Osteoblast (primary cell): ENCODE measurements around the gene HTR4. TPM values are rescaled to one million over a fixed set of nuclear protein-coding genes. Genes with fewer than 3 reads are reported as not detected.

Experiments used
- DNase-seq: peaks from one replicate; pipeline ENCODE4 v3.0.0; 2011; ENCODE audit warnings: low spot score, mixed read lengths; ENCODE audit not compliant: insufficient read length; ENCODE audit errors: missing footprints
- H2AFZ ChIP-seq: 2 replicates; pipeline ENCODE4 v1.6.0; 2011; ENCODE audit warnings: mild to moderate bottlenecking, low read length
- H3K27ac ChIP-seq: 2 replicates; pipeline ENCODE4 v1.5.1; 2011; ENCODE audit warnings: mild to moderate bottlenecking, low read depth, low read length, moderate library complexity
- H3K27me3 ChIP-seq: 2 replicates; pipeline ENCODE4 v1.6.0; 2012; ENCODE audit warnings: mild to moderate bottlenecking, control low read depth, inconsistent platforms, low read length, moderate library complexity; ENCODE audit not compliant: insufficient read depth
- H3K36me3 ChIP-seq: 2 replicates; pipeline ENCODE4 v1.5.1; 2011; ENCODE audit warnings: mild to moderate bottlenecking, low read length, control low read depth, moderate library complexity; ENCODE audit not compliant: insufficient read depth
- H3K4me1 ChIP-seq: 2 replicates; pipeline ENCODE4 v1.5.1; 2011; ENCODE audit warnings: mild to moderate bottlenecking, low read length, control low read depth, moderate library complexity; ENCODE audit not compliant: insufficient read depth
- H3K4me2 ChIP-seq: 2 replicates; pipeline ENCODE4 v1.6.0; 2011; ENCODE audit warnings: mild to moderate bottlenecking, low read length; ENCODE audit not compliant: insufficient read depth
- H3K4me3 ChIP-seq: fragments of 200-600 bp; sonication (generic); 3 replicates; pipeline ENCODE4 v1.5.1; 2012; ENCODE audit warnings: mild to moderate bottlenecking, low read length, inconsistent platforms; ENCODE audit not compliant: insufficient read depth
- H3K79me2 ChIP-seq: 2 replicates; pipeline ENCODE4 v1.6.0; 2012; ENCODE audit warnings: mild to moderate bottlenecking, low read length, control low read depth, inconsistent platforms; ENCODE audit not compliant: insufficient read depth
- H3K9me3 ChIP-seq: 2 replicates; pipeline ENCODE4 v1.5.1; 2011; ENCODE audit warnings: low read depth, low read length, control low read depth
- H4K20me1 ChIP-seq: 2 replicates; pipeline ENCODE4 v1.6.0; 2012; ENCODE audit warnings: mild to moderate bottlenecking, low read length, control low read depth; ENCODE audit not compliant: insufficient read depth
- total RNA-seq: library from RNA; depleted of rRNA; stranded (reverse); fragments of >200 nt; gene quantifications from 2 replicates; pipeline ENCODE4 v1.2.3, GENCODE V29; 2012
- TF ChIP-seq, protein P1 (sequence below): IDR thresholded peaks from 2 replicates; pipeline ENCODE4 v1.5.1; 2011; ENCODE audit warnings: mild to moderate bottlenecking, low read depth, low read length, moderate library complexity; ENCODE audit errors: extremely low read depth

Gene HTR4
- total RNA-seq, 1 donor = not detected

DNA sequence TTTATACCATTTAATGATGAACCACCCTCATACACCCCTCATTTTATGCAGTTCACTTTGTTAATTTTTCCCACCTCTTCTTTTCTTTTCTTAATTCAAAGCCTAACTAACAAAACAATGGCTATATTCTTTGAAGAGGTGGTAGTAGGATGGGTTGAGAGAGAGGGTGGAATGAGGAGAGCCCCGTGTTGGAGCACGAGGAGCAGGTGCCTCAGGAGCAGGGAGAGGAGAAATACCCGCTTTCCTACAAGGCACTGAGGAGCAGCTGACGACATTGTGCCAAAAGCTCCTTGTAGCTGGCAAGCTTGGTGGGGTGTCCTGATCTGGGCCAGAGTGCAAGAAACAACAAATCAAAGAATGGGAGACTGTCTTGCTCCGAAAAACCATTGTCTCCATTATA lies 129.6 kb downstream of the HTR4 start:
- H3K79me2 ChIP-seq = no peaks in the 10 kb centered on the region
- H3K9me3 ChIP-seq = no peaks in the 10 kb centered on the region
- TF ChIP-seq, protein P1, sequence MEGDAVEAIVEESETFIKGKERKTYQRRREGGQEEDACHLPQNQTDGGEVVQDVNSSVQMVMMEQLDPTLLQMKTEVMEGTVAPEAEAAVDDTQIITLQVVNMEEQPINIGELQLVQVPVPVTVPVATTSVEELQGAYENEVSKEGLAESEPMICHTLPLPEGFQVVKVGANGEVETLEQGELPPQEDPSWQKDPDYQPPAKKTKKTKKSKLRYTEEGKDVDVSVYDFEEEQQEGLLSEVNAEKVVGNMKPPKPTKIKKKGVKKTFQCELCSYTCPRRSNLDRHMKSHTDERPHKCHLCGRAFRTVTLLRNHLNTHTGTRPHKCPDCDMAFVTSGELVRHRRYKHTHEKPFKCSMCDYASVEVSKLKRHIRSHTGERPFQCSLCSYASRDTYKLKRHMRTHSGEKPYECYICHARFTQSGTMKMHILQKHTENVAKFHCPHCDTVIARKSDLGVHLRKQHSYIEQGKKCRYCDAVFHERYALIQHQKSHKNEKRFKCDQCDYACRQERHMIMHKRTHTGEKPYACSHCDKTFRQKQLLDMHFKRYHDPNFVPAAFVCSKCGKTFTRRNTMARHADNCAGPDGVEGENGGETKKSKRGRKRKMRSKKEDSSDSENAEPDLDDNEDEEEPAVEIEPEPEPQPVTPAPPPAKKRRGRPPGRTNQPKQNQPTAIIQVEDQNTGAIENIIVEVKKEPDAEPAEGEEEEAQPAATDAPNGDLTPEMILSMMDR = no peak
- no peaks in the 10 kb centered on the region for H3K4me1 ChIP-seq
- no peaks in the 10 kb centered on the region for H4K20me1 ChIP-seq
- H3K27ac ChIP-seq = no peak overlapping the region
- DNase-seq = no peak
- no peak overlapping the region for H3K4me3 ChIP-seq
- no peak overlapping the region for H3K4me2 ChIP-seq
- no peaks in the 10 kb centered on the region for H3K36me3 ChIP-seq
- H2AFZ ChIP-seq = no peak overlapping the region
- H3K27me3 ChIP-seq = no peaks in the 10 kb centered on the region

DNA sequence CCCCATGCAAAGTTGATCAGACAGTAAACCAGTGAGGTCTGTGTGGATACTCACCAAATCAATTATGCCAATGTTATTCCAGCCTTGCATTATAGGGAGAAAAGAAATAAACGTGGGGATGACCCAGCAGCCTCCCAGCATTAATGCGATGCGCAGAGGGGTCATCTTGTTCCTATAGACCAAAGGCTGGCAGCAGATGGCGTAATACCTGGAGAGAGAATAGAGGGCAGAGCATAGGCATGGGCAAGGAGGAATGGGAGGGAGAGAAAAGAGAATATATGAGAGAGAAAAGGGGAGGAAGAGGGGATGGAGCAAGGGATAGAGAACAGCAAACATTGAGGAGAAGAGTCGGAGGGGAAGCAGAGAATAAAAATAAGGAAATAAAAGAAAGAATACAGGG lies 131.2 kb downstream of the HTR4 start:
- no peak overlapping the region for H2AFZ ChIP-seq
- no peaks in the 10 kb centered on the region for H4K20me1 ChIP-seq
- TF ChIP-seq, protein P1 = no peak
- DNase-seq = no peak
- H3K4me3 ChIP-seq = no peak overlapping the region
- no peaks in the 10 kb centered on the region for H3K9me3 ChIP-seq
- no peaks in the 10 kb centered on the region for H3K36me3 ChIP-seq
- H3K27ac ChIP-seq = no peak overlapping the region
- H3K4me1 ChIP-seq = no peaks in the 10 kb centered on the region
- no peaks in the 10 kb centered on the region for H3K79me2 ChIP-seq
- H3K27me3 ChIP-seq = no peaks in the 10 kb centered on the region
- no peak overlapping the region for H3K4me2 ChIP-seq

DNA sequence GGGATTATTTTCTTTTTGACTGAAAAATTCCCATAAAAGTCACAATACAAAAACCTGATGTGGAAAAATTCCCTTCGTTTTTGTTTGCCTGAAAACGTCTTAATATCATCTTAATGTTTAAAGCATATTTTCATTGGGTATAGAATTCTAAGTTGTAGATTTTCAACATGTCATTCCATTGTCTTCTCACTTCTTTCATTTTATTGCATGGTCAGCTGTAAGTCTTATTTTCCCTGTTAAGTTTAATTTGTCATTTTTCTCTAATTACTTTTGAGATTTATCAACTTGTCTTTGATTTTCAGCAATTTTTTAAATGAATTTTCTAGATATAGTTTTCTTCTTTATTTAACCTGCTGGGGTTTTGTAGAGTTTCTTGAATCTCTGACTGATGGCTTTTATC lies 138.9 kb downstream of the HTR4 start:
- Histone ChIP-seq H3K27ac (no peak overlapping the region), H3K4me2 (no peak overlapping the region), H2AFZ (no peak overlapping the region), H3K4me1 (no peaks in the 10 kb centered on the region), H4K20me1 (no peaks in the 10 kb centered on the region), H3K4me3 (no peak overlapping the region), H3K9me3 (no peaks in the 10 kb centered on the region), H3K27me3 (no peaks in the 10 kb centered on the region), H3K36me3 (no peaks in the 10 kb centered on the region), H3K79me2 (no peaks in the 10 kb centered on the region)
- TF ChIP-seq, protein P1 = no peak
- DNase-seq = no peak

DNA sequence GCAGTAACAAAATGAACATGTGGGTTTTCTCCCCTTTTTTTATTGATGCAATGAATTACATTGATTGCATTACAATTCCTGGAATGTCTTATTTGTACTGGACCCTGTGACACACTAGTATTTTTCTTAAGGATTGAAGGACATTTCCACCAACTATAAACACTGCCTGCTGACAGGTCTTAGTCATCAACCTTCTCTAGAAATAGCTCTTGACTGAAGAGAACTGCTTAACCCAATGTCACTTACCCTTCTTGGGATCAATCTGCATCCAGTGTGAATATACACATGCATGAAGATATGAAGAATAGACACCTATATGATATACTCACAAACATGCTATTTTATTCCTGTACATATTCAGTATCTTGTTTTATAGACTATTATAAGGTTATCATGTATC lies 140.0 kb downstream of the HTR4 start:
- Histone ChIP-seq H3K9me3 (no peaks in the 10 kb centered on the region), H3K27me3 (no peaks in the 10 kb centered on the region), H3K4me1 (no peaks in the 10 kb centered on the region), H2AFZ (no peak overlapping the region), H3K4me3 (no peak overlapping the region), H3K4me2 (no peak overlapping the region), H4K20me1 (no peaks in the 10 kb centered on the region), H3K36me3 (no peaks in the 10 kb centered on the region), H3K27ac (no peak overlapping the region), H3K79me2 (no peaks in the 10 kb centered on the region)
- DNase-seq = no peak
- TF ChIP-seq, protein P1 = no peak
